HG03521 (cell line): ENCODE results near the gene ANKRD10.

Experiments
- ATAC-seq: cut with Tn5 transposase; IDR thresholded peaks from one replicate; pipeline ENCODE4 v1.9.1; 2021; ENCODE audit warnings: mild to moderate bottlenecking, moderate library complexity; ENCODE audit not compliant: unreplicated experiment

ANKRD10 gene

DNA sequence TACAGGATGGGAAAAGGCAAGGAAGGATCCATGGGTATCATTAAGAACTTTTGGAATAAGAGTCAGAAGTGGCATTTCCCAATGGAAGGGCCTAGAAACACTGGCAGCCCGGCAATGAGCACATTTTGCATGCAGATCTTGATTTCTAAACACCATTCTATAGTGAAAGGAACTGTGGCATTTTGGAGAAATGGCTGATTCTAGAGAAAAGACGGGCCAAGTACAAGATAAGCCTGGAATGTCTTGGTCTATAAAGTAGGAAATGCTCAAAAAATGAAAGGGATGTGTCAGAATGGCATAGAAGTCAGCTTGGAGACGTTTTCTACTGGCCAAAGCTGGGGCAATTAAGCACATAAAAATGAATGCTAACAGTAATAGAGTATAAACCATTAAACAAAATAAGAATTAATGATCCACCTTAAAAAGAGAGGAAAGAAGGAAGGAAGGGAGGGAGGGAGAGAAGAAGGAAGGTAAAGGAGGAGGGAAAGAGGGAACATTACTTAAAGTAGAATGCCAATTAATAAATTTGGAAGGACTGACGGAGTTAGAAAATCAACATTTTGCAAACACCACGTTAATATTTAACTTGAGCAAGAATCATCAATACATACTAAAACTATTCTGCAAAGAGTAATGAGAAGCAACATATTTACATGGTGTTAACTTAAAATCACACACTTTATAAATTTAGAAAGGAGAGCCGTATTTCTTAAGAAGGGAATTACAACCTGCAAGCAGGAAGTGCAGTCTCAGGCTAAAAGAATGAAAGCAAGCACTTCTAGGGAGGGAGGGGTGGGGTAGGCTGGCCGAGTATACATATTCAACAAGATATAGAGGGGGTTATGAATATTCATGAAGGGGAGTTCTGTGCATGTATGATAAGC lies 78.9 kb downstream of the ANKRD10 start:
- no peak for ATAC-seq

DNA sequence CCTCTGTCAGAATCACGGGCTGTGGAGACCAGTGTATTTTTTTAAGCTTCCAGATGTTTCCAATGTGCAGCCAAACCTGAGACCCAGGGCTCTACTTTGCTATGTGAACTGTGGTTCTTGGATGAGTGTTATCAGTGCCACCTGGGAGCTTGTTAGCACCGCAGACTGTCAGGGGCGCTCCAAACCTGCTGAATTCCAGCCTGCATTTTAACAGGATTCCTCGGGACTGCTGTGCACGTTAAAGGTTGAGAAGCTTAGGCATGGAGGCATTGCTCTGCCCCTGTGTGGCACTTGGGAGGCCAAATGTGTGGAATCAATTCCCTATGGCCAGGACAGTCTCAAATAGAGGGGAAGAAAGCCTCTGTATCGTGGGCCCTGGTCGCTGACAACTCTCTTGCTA lies 80.3 kb downstream of the ANKRD10 start:
- no peak for ATAC-seq

DNA sequence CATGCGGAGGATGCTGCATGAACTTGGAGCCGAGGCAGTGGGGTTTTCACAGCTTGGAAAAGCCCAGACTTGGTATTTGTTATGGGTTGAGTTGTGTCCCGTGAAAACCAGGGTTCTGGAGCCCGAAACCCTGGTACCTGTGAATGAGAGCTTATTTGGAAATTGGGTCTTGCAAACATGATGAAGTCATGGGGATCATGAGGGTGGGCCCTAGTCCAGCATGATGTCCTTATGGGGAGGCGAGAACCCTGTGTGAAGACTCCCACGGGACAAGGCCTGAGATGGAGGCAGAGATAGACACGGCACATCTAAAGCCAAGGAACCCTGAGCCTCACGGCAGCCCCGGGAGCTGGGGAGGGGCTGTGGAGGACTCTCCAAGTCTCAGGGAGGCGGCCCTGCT lies 82.3 kb downstream of the ANKRD10 start:
- ATAC-seq = no peak

DNA sequence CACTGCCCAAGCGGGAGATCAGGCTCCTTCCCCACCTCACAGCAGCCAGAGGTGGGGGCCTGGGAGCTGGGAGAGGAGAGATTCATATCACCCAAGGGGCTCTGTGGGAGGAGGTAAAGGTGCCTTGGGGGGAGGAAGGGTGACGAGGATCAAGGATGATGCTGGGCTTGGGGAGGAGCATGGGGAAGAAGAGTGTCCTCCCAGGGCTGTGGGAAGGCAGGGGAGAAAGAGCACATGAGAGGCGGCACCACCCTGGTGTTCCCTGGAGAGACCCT lies 82.7 kb downstream of the ANKRD10 start:
- ATAC-seq = no peak

DNA sequence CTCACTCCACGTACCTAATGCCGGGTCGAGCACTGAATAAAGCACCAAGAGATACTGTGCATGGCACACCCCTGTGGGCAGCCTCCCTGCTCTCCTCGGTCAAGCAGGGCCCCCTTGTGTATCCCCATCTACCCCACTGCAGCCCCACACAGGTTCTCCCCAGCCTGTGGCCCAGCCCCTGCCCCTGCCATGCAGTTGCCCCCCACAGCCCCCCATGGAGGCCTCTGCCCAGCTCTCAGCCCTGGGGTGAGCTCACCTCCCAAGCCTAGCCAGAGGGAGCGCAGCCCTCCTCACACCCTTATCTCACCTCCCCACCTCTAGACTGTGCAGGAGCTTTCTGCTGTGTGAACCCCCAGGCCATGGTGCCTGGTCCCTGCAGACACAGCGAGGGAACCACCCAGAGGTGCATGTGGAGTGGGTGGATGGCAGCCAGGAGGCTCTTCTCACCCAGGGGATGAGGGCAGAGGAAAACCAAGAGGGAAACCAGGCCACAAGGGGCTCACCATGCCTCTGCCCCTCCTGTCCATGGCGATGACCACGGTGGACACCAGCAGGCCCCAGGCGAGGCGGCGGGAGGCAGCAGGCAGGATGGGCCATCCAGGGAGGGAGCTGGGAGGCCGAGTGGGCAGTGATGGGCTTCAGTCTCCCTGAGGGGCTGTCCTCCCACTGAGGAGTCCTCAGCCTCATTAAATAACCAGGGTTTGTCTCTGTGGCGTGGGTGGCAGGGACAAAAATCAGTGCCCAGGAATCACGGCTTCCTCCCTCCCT lies 83.2 kb downstream of the ANKRD10 start:
- ATAC-seq = no peak

DNA sequence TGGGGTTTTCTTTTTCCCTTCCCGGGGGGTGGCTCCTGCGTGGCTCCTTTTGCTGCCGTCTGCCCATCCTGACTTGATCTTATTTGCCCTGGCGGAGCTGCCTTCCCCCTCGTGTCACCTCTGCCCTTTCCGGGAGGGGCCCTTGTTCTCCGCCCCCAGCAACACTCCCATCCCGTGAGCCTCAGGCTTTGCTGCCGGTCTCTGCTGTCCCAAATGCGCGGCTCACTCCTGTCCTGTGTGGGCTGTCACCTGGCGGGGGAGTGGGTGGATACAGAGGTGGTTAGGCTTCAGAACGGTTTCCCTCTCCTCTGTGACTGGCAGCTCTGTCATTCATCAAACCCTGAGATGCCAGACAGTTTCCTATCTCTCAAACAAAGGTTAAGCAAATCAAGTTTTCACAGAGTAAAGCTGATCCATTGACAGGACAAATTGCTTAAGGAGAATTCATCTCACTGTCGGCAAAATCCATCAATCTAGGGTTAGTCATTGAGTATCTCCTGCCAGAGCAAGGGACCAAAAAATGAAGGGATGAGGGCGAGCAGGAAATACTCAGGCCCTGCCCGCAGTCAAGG lies 84.0 kb downstream of the ANKRD10 start:
- no peak for ATAC-seq

DNA sequence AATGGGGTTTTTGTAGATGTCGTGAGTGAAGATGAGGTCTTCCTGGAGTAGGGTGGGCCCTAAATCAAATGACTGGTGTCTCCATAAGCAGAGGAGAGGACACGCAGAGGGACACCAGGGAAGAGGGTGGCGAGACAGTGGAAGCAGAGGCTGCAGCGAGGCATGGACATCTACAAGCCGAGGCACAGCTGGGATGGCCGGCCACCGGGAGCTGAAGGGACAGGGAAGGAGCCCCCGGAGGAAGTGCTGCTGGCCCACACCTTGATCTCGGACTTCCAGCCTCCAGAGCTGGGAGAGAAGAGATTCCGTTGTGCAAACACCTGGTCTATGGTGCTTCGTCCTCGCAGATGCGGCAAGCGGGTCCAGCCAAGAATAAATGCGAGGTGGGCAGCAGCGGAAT lies 84.5 kb downstream of the ANKRD10 start:
- no peak for ATAC-seq

DNA sequence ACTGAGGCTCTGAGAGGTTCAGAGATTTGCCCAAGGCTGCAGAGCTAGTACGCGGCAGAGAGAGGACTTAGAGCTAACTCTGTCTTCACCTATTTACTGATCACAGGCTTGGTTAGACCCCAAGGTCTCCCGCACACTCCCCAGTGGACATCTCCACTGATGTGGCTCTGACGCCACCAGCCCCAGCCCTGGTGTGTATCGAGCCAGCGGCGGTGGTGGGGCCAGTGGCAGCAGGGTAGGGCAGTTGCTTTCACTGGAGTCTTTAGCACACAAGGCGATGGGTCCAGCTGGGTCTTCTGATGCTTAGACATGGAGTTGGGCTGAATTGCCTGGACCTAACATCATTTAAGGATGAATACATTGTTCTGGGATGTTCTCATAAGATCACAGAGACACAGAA lies 85.4 kb downstream of the ANKRD10 start:
- no peak for ATAC-seq

DNA sequence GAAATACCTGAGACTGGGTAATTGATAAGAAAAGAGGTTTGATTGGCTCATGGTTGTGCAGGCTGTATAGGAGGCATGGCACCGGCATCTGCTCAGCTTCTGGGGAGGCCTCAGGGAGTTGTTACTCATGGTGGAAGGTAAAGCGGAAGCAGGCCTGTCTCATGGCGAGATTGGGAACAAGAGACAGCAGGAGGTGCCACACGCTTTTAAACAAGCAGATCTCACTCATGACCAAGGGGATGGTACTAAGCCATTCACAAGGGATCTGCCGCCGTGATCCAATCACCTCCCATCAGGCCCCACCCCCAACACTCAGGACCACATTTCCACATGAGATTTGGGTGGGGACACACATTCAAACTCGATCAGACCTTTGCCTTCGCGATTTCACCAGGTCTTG lies 86.2 kb downstream of the ANKRD10 start:
- ATAC-seq = no peak
